Kidney (tissue), 14 donors: ENCODE results near the gene LSM14B. TPM values are rescaled to one million over a fixed set of nuclear protein-coding genes. Genes with fewer than 3 reads are reported as not detected.
"Not testable (repeated sequence)": the region's sequence is repeated elsewhere in the genome, so short reads cannot be mapped to it uniquely, and the experiment has no call there.

ENCODE experiments used
- DNase-seq, 5 donors: peaks; one replicate each; pipeline ENCODE4 v3.0.0-alpha.2; 2013 to 2020
- FAIRE-seq: peaks from 2 replicates; lab custom pipeline; 2012; peaks lifted over from hg19 to GRCh38; lab: Jason Lieb, UNC
- H3K27ac ChIP-seq, 2 donors: one replicate each; pipeline ENCODE4 v1.7.0; 2013; ENCODE audit warnings: low read depth in 2 of 2, low read length in 2 of 2, inconsistent platforms in 1 of 2
- H3K27me3 ChIP-seq: one replicate; pipeline ENCODE4 v1.7.1; 2013; ENCODE audit warnings: low read length, inconsistent platforms; ENCODE audit not compliant: control insufficient read depth, insufficient read depth
- H3K36me3 ChIP-seq, 3 donors: one replicate each; pipeline versions ENCODE4 v1.7.0 to v1.7.1; 2013; ENCODE audit warnings: low read length in 3 of 3, control low read depth in 1 of 3, inconsistent platforms in 1 of 3; ENCODE audit not compliant: insufficient read depth in 3 of 3, control insufficient read depth in 2 of 3
- H3K4me1 ChIP-seq, 3 donors: one replicate each; pipeline versions ENCODE4 v1.7.0 to v1.7.1; 2013; ENCODE audit warnings: low read length in 3 of 3, inconsistent platforms in 1 of 3, low read depth in 1 of 3; ENCODE audit not compliant: control insufficient read depth in 2 of 3, insufficient read depth in 2 of 3
- H3K4me3 ChIP-seq, 3 donors: one replicate each; pipeline versions ENCODE4 v1.7.0 to v1.8.1; 2013; ENCODE audit warnings: low read length in 3 of 3, control low read depth in 1 of 3, inconsistent platforms in 1 of 3
- H3K9ac ChIP-seq, 3 donors: one replicate each; pipeline versions ENCODE4 v1.7.0 to v1.7.1; 2013; ENCODE audit warnings: low read length in 3 of 3, control low read depth in 1 of 3, inconsistent platforms in 1 of 3
- H3K9me3 ChIP-seq, 3 donors: one replicate each; pipeline versions ENCODE4 v1.7.0 to v1.7.1; 2013; ENCODE audit warnings: low read length in 3 of 3, control low read depth in 1 of 3, inconsistent platforms in 1 of 3; ENCODE audit not compliant: control insufficient read depth in 2 of 3, insufficient read depth in 1 of 3
- CTCF ChIP-seq: IDR thresholded peaks from 3 replicates; pipeline ENCODE4 v1.5.1; 2012; ENCODE audit warnings: mild to moderate bottlenecking, moderate library complexity, borderline replicate concordance; ENCODE audit not compliant: insufficient read depth; ENCODE audit errors: extremely low read depth
- intact Hi-C: fragments of 100-400 bp; cut with DNase I; formaldehyde crosslinking; loops from one replicate; pipeline ENCODE4 v1.11.1; 2022
- polyA plus RNA-seq: library from polyadenylated mRNA; stranded (reverse); fragments of 350-450 nt; fragmentation: Illumina TruSeq; extraction: RNeasy Lipid Tissue Mini Kit (QIAGEN cat#74804); gene quantifications from one replicate; pipeline ENCODE4 v1.2.3, GENCODE V29; 2014; ENCODE audit warnings: low read depth, low replicate concordance; ENCODE audit not compliant: insufficient read depth
- total RNA-seq: library from RNA; stranded (reverse); fragmentation: NEBNext Ultra II Directional; extraction: Animal tissue kit (Norgen Biotek cat#: 25700); gene quantifications from one replicate; pipeline ENCODE4 v1.2.1, GENCODE V29; 2021
- donor health status: control.
- donor health status: control.
- donor health status: control.
- donor health status: control.
- donor health status: control.
- donor health status: DM: yes; HTN: yes; CAD: no.
- donor health status: Normal renal cell carcinoma (clear cell type).

The LSM14B gene
- total and polyA plus RNA-seq, 2 donors from 2014 or later = 18.0 to 31.6 TPM

- Histone ChIP-seq H3K36me3 (no peaks in the 10 kb centered on the region), H3K4me3 (no peak overlapping the region), H3K9ac (no peak overlapping the region), H3K4me1 (peaks cover 0 to 3% (median under 1%) of the 10 kb centered on the region in 3 donors), H3K27me3 (no peaks in the 10 kb centered on the region), H3K9me3 (peaks cover 0 to 5% (median 0%) of the 10 kb centered on the region in 3 donors), H3K27ac (no peak overlapping the region)
- intact Hi-C loops = no loop called here
- DNase-seq (no peak), FAIRE-seq (no peak)
- no peak for TF ChIP-seq CTCF
Measured at GRCh38 chr20:62114894-62115293, 7.4 kb upstream of the LSM14B start.

- H3K36me3 ChIP-seq, H3K4me3 ChIP-seq, H3K9ac ChIP-seq, H3K9me3 ChIP-seq, H3K27ac ChIP-seq, FAIRE-seq, H3K27me3 ChIP-seq, DNase-seq, intact Hi-C loops: not testable (repeated sequence)
- H3K4me1 ChIP-seq = peaks cover 0 to 11% (median 10%) of the 10 kb centered on the region in 3 donors
Measured at GRCh38 chr20:62115800-62116407, 6.4 kb upstream of the LSM14B start.

GRCh38 chr20:62116558-62117361, 5.5 kb upstream of the LSM14B start:
- intact Hi-C loops = no loop called here
- no peak for TF ChIP-seq CTCF
- Histone ChIP-seq H3K36me3 (no peaks in the 10 kb centered on the region), H3K27ac (no peak overlapping the region), H3K4me3 (no peak overlapping the region), H3K4me1 (peaks cover 0 to 11% (median 10%) of the 10 kb centered on the region in 3 donors), H3K27me3 (no peaks in the 10 kb centered on the region), H3K9me3 (peaks cover 0 to 5% (median 0%) of the 10 kb centered on the region in 3 donors), H3K9ac (no peak overlapping the region)
- DNase-seq (no peak), FAIRE-seq (no peak)

GRCh38 chr20:62117362-62117646, 5.0 kb upstream of the LSM14B start:
- no peak for TF ChIP-seq CTCF
- intact Hi-C loops = no loop called here
- peaks cover 0 to 5% (median 0%) of the 10 kb centered on the region in 3 donors for H3K9me3 ChIP-seq
- no peaks in the 10 kb centered on the region for H3K27me3 ChIP-seq
- no peak overlapping the region for H3K4me3 ChIP-seq
- no peak for DNase-seq
- H3K36me3 ChIP-seq = no peaks in the 10 kb centered on the region
- FAIRE-seq = no peak
- H3K9ac ChIP-seq = no peak overlapping the region
- H3K27ac ChIP-seq = no peak overlapping the region
- H3K4me1 ChIP-seq = peaks cover 0 to 11% (median 10%) of the 10 kb centered on the region in 3 donors
